Measurements from ENCODE around the gene TRIM26.
"Not testable (repeated sequence)": the region's sequence is repeated elsewhere in the genome, so short reads cannot be mapped to it uniquely, and the experiment has no call there.

Gene TRIM26

GRCh38 chr6:30152910-30153610 is 60.1 kb downstream of the TRIM26 start:
- no peak for DNase-seq

GRCh38 chr6:30152016-30152673 is 61.1 kb downstream of the TRIM26 start:
- no peak for DNase-seq

GRCh38 chr6:30151580-30151979 is 61.6 kb downstream of the TRIM26 start:
- DNase-seq: no peak

- DNase-seq: no peak
These were observed 62.4 kb downstream of the TRIM26 start for GRCh38 chr6:30150671-30151395.

GRCh38 chr6:30149858-30150550 is 63.2 kb downstream of the TRIM26 start:
- no peak for DNase-seq

GRCh38 chr6:30149234-30149633 is 64.0 kb downstream of the TRIM26 start:
- DNase-seq: no peak

GRCh38 chr6:30147096-30147495 is 66.1 kb downstream of the TRIM26 start:
- DNase-seq: no peak

- DNase-seq: no peak
These were observed 67.4 kb downstream of the TRIM26 start for GRCh38 chr6:30145818-30146217.

GRCh38 chr6:30144811-30145210 is 68.4 kb downstream of the TRIM26 start:
- no peak for DNase-seq

GRCh38 chr6:30143780-30144179 is 69.4 kb downstream of the TRIM26 start:
- no peak for DNase-seq

GRCh38 chr6:30142665-30143064 is 70.5 kb downstream of the TRIM26 start:
- no peak for DNase-seq

GRCh38 chr6:30140240-30140639 is 73.0 kb downstream of the TRIM26 start:
- DNase-seq: not testable (repeated sequence)

- no peak for DNase-seq
These were observed 76.5 kb downstream of the TRIM26 start for GRCh38 chr6:30136570-30137286.

- no peak for DNase-seq
These were observed 77.4 kb downstream of the TRIM26 start, which contains the start of gene TRIM40 for GRCh38 chr6:30135757-30136156. TRIM40 (plus strand) TSS chr6:30136140; CDS start chr6:30137037, 897 bp downstream.

- DNase-seq: no peak
These were observed 78.1 kb downstream of the TRIM26 start for GRCh38 chr6:30135147-30135546.

Measured in C1 segment of cervical spinal cord (tissue), 14 donors.